HepG2 (cell line): ENCODE results near the gene RAC3. TPM values are rescaled to one million over a fixed set of nuclear protein-coding genes. Genes with fewer than 3 reads are reported as not detected.

Experiments
- ATAC-seq: fragments of 200-7000 bp; cut with Tn5 transposase; 3 replicates; pipeline ENCODE4 v1.9.1; 2020; ENCODE audit warnings: mild to moderate bottlenecking, moderate library complexity
- BruUV-seq: library from RNA; stranded (reverse); fragments of 400-500 nt; replicated peaks from 2 replicates; lab custom pipeline; 2021; lab: Mats Ljungman, UMichigan
- CTCF ChIA-PET: fragments of 300-600 bp; formaldehyde crosslinking; extraction: SDS; loops from one replicate; lab custom pipeline; 2021; ENCODE audit warnings: low total read pairs, inconsistent platforms, low intra/inter-chr PET ratio; lab: Yijun Ruan, JAX
- POLR2A ChIA-PET: fragments of 350-600 bp; sonication (Branson Sonifier 250); formaldehyde crosslinking; loops from one replicate; lab custom pipeline; 2020; ENCODE audit warnings: antibody characterized with exemption, inconsistent platforms; lab: Yijun Ruan, JAX
- DNase-seq: peaks from one replicate; pipeline ENCODE4 v3.0.0-alpha.2; 2015; ENCODE audit warnings: low spot score
- FAIRE-seq: peaks from 3 replicates; lab custom pipeline; 2011; peaks lifted over from hg19 to GRCh38; lab: Jason Lieb, UNC
- H2AFZ ChIP-seq: one replicate; pipeline ENCODE4 v1.6.1; 2011; ENCODE audit warnings: low read length, inconsistent platforms
- H3K27ac ChIP-seq: fragments of 300-600 bp; 3 replicates; pipeline ENCODE4 v1.8.0; 2011; ENCODE audit warnings: mixed run types, mild to moderate bottlenecking, mixed read lengths, low read length, inconsistent platforms; ENCODE audit not compliant: insufficient read depth; ENCODE audit errors: extremely low read length
- H3K27me3 ChIP-seq, 2 experiments: fragments of 200-600 bp in 1 of 2; 2 replicates in 1 of 2; 3 replicates in 1 of 2; pipeline versions ENCODE4 v1.6.0 to v1.8.0; 2011; ENCODE audit warnings: low read length in 2 of 2, mild to moderate bottlenecking in 2 of 2, moderate library complexity in 2 of 2, inconsistent platforms in 1 of 2; ENCODE audit not compliant: insufficient read depth in 2 of 2, control insufficient read depth in 1 of 2
- H3K36me3 ChIP-seq, 2 experiments: fragments of 200-600 bp in 1 of 2; replicated peaks in 1 of 2; 2 replicates in 1 of 2; 3 replicates in 1 of 2; pipeline versions ENCODE4 v1.5.1 to v1.8.0; 2011; ENCODE audit warnings: low read length in 2 of 2, inconsistent platforms in 1 of 2; ENCODE audit not compliant: insufficient read depth in 2 of 2, control insufficient read depth in 1 of 2
- H3K4me1 ChIP-seq: 2 replicates; pipeline ENCODE4 v1.5.1; 2012; ENCODE audit warnings: low read length, inconsistent platforms; ENCODE audit not compliant: insufficient read depth
- H3K4me2 ChIP-seq: 2 replicates; pipeline ENCODE4 v1.6.0; 2011; ENCODE audit warnings: low read depth, low read length, inconsistent platforms
- H3K4me3 ChIP-seq, 3 experiments: fragments of 200-600 bp in 1 of 3; sonication (generic), shearing (Covaris generic) in 1 of 3; replicated peaks in 1 of 3; 2 replicates each; pipeline ENCODE4 v1.5.1; 2011 to 2016; ENCODE audit warnings: low read length in 3 of 3, inconsistent platforms in 2 of 3, low read depth in 2 of 3, mild to moderate bottlenecking in 2 of 3, control low read depth in 1 of 3, mixed read lengths in 1 of 3; ENCODE audit not compliant: insufficient read depth in 1 of 3
- H3K79me2 ChIP-seq: one replicate; pipeline ENCODE4 v1.6.1; 2011; ENCODE audit warnings: low read length, inconsistent platforms; ENCODE audit not compliant: insufficient read depth
- H3K9ac ChIP-seq: 2 replicates; pipeline ENCODE4 v1.6.0; 2011; ENCODE audit warnings: mild to moderate bottlenecking, low read depth, low read length, inconsistent platforms; ENCODE audit not compliant: insufficient read depth
- H3K9me3 ChIP-seq: 2 replicates; pipeline ENCODE4 v1.5.1; 2012; ENCODE audit warnings: mild to moderate bottlenecking, low read length
- H4K20me1 ChIP-seq: 2 replicates; pipeline ENCODE4 v1.6.0; 2011; ENCODE audit warnings: inconsistent platforms, mild to moderate bottlenecking, low read length, moderate library complexity; ENCODE audit not compliant: insufficient read depth
- HIVEP1 ChIP-seq: sonication (generic); formaldehyde crosslinking; IDR thresholded peaks from 2 replicates; pipeline ENCODE4 v1.4.0; 2020; ENCODE audit warnings: mild to moderate bottlenecking, missing genetic modification reagents
- HNRNPLL ChIP-seq: fragments of 200-400 bp; formaldehyde crosslinking; IDR thresholded peaks from 2 replicates; pipeline ENCODE4 v1.6.1; 2017; ENCODE audit warnings: mild to moderate bottlenecking, low read depth, low read length; ENCODE audit not compliant: poor library complexity, severe bottlenecking
- NFKB2 ChIP-seq: sonication (generic); formaldehyde crosslinking; IDR thresholded peaks from 2 replicates; pipeline ENCODE4 v1.4.0; 2020; ENCODE audit warnings: missing genetic modification reagents, borderline replicate concordance
- POLR2AphosphoS2 ChIP-seq: IDR thresholded peaks from 2 replicates; pipeline ENCODE4 v1.6.1; 2011; ENCODE audit warnings: low read depth, low read length, improper control_type of control experiment
- POLR2G ChIP-seq: fragments of 200-400 bp; formaldehyde crosslinking; IDR thresholded peaks from 2 replicates; pipeline ENCODE4 v1.6.1; 2018; ENCODE audit warnings: mild to moderate bottlenecking, low read depth, low read length, moderate library complexity
- RAD21 ChIP-seq: fragments of 450-650 bp; formaldehyde crosslinking; IDR thresholded peaks from 2 replicates; pipeline ENCODE4 v1.5.0; 2020; ENCODE audit warnings: mild to moderate bottlenecking
- SIN3A ChIP-seq: IDR thresholded peaks from 2 replicates; pipeline ENCODE4 v1.6.1; 2011; ENCODE audit warnings: low read depth, mild to moderate bottlenecking, control low read depth, low read length, borderline replicate concordance
- SP140L ChIP-seq: sonication (generic); formaldehyde crosslinking; IDR thresholded peaks from 2 replicates; pipeline ENCODE4 v1.4.0; 2020; ENCODE audit warnings: missing genetic modification reagents, borderline replicate concordance
- SRY ChIP-seq: sonication (generic); formaldehyde crosslinking; IDR thresholded peaks from 2 replicates; pipeline ENCODE4 v1.8.0; 2022; ENCODE audit warnings: mild to moderate bottlenecking, missing genetic modification reagents
- YEATS2 ChIP-seq: sonication (generic); formaldehyde crosslinking; IDR thresholded peaks from 2 replicates; pipeline ENCODE4 v1.4.0; 2020; ENCODE audit warnings: missing genetic modification reagents, borderline replicate concordance
- ZNF224 ChIP-seq: sonication (generic); formaldehyde crosslinking; IDR thresholded peaks from 2 replicates; pipeline ENCODE4 v1.5.0; 2020; ENCODE audit warnings: mild to moderate bottlenecking, missing genetic modification reagents
- ZNF335 ChIP-seq: sonication (generic); formaldehyde crosslinking; IDR thresholded peaks from 2 replicates; pipeline ENCODE4 v1.4.0; 2020; ENCODE audit warnings: missing genetic modification reagents
- ZNF547 ChIP-seq: sonication (generic); formaldehyde crosslinking; IDR thresholded peaks from 2 replicates; pipeline ENCODE4 v1.5.1; 2020; ENCODE audit warnings: mild to moderate bottlenecking, missing genetic modification reagents
- ZNF670 ChIP-seq: sonication (generic); formaldehyde crosslinking; IDR thresholded peaks from 2 replicates; pipeline ENCODE4 v1.8.0; 2022; ENCODE audit warnings: mild to moderate bottlenecking, missing genetic modification reagents, borderline replicate concordance
- ZNF878 ChIP-seq: sonication (generic); formaldehyde crosslinking; IDR thresholded peaks from 2 replicates; pipeline ENCODE4 v1.8.1; 2023; ENCODE audit warnings: mild to moderate bottlenecking, missing genetic modification reagents, moderate library complexity
- WGBS: methylation state at CpG from one replicate; pipeline ENCODE4 v1.1.6; 2017; ENCODE audit warnings: low lambda C conversion rate; 5-methylcytosine and 5-hydroxymethylcytosine counted together
- in situ Hi-C: cut with HindIII; loops from 2 replicates; pipeline ENCODE4 v1.10.0; 2017; ENCODE audit warnings: low pct_unique_long_range_greater_than_20kb; ENCODE audit not compliant: extremely low pct_ligation_motif_present
- intact Hi-C: fragments of 100-400 bp; cut with micrococcal nuclease; formaldehyde crosslinking; loops from one replicate; pipeline ENCODE4 v1.10.0; 2022; ENCODE audit not compliant: unreplicated experiment
- polyA plus RNA-seq, 8 experiments: library from polyadenylated mRNA; depleted of rRNA in 3 of 8; stranded (reverse) in 7 of 8; unstranded in 1 of 8; fragments of >200 nt; fragmentation: Illumina TruSeq in 4 of 8; extraction: Trizol in 4 of 8; gene quantifications; 2 replicates each; pipeline versions ENCODE4 v1.2.1 to v1.2.3, GENCODE V29; 2011 to 2016; ENCODE audit warnings: low read depth in 4 of 8, missing spikeins in 1 of 8, mixed read lengths in 1 of 8; ENCODE audit not compliant: insufficient read depth in 1 of 8
- total RNA-seq, 5 experiments: library from RNA; depleted of rRNA; stranded (reverse); fragments of >200 nt; fragmentation: Illumina TruSeq; extraction: Trizol; gene quantifications; 2 replicates each; pipeline ENCODE4 v1.2.3, GENCODE V29; 2016; ENCODE audit warnings: low read depth in 1 of 5
- TF ChIP-seq, protein P1 (sequence below): sonication (generic); formaldehyde crosslinking; IDR thresholded peaks from 2 replicates; pipeline ENCODE4 v1.4.0; 2020; ENCODE audit warnings: missing genetic modification reagents, borderline replicate concordance
- TF ChIP-seq, protein P2 (sequence below): IDR thresholded peaks from 2 replicates; pipeline ENCODE4 v1.6.1; 2016; ENCODE audit warnings: mild to moderate bottlenecking
- TF ChIP-seq, protein P3 (sequence below): sonication (generic); formaldehyde crosslinking; IDR thresholded peaks from 2 replicates; pipeline ENCODE4 v1.9.0; 2021; ENCODE audit warnings: missing genetic modification reagents, borderline replicate concordance

RAC3 gene
- total and polyA plus RNA-seq, 2 of the 13 experiments (the other 11 are each of a cell fraction or from before 2014, with no cell fraction given) = 10.5 to 21.3 TPM

DNA sequence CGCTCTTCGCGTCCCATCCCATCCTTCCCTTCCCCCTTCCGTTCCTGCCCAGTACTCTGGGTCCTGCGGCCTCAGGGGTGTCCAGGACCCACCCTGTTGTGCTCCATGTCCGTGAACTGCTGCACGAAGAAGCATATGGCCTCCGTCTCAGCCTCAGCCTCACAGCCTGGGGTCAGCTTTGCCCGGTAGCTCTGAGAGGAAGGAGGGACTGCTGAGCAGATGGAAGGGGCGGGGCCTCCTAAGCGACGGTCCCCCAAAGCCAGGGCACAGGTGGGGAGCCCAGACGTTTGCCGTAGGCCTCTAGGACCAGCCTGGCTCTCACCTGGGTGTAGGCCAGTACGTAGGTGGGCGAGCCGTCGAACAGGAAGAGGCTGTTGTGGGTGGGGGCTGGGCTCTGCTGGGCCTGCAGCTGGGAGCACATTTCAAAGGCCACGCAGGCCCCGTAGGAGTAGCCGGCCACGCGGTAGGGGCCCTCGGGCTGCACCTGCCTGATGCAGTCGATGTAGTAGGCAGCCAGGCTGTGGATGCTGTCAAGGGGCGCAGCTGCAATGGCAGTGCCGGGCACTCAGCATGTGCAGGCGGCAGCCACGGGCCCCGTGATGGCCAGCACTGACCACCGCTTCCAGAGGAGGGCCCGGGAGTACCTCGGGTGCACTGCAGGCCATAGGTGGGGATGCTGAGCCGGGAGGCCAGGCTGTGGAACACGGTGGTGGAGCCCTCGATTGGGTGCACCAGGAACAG lies 48.7 kb downstream of the RAC3 start:
- in situ Hi-C loops = no loop called here
- H3K9ac ChIP-seq = no peak overlapping the region
- H3K79me2 ChIP-seq = no peaks in the 10 kb centered on the region
- H3K9me3 ChIP-seq = no peaks in the 10 kb centered on the region
- DNase-seq (no peak), ATAC-seq (no peak), FAIRE-seq (no peak)
- 98% methylated on average over 36 of the region's 36 CpGs for WGBS
- CTCF ChIA-PET = no interaction called here
- peaks cover 11% of the 10 kb centered on the region for H3K4me1 ChIP-seq
- no TSS peak for BruUV-seq
- H2AFZ ChIP-seq = no peak overlapping the region
- H3K27me3 ChIP-seq = no peaks in the 10 kb centered on the region
- intact Hi-C loops = no loop called here
- H3K27ac ChIP-seq = no peak overlapping the region
- no peak overlapping the region for H3K4me3 ChIP-seq
- peaks cover 55 to 67% of the 10 kb centered on the region in 2 experiments for H3K36me3 ChIP-seq
- peaks cover 48% of the 10 kb centered on the region for H4K20me1 ChIP-seq
- POLR2A ChIA-PET = interaction anchor here (1.2 kb wide), 1 partner anchor 17 kb away, joined by 3 read pairs; no protein-coding TSS in a partner anchor
- no peak overlapping the region for H3K4me2 ChIP-seq
- TF ChIP-seq, protein P1, sequence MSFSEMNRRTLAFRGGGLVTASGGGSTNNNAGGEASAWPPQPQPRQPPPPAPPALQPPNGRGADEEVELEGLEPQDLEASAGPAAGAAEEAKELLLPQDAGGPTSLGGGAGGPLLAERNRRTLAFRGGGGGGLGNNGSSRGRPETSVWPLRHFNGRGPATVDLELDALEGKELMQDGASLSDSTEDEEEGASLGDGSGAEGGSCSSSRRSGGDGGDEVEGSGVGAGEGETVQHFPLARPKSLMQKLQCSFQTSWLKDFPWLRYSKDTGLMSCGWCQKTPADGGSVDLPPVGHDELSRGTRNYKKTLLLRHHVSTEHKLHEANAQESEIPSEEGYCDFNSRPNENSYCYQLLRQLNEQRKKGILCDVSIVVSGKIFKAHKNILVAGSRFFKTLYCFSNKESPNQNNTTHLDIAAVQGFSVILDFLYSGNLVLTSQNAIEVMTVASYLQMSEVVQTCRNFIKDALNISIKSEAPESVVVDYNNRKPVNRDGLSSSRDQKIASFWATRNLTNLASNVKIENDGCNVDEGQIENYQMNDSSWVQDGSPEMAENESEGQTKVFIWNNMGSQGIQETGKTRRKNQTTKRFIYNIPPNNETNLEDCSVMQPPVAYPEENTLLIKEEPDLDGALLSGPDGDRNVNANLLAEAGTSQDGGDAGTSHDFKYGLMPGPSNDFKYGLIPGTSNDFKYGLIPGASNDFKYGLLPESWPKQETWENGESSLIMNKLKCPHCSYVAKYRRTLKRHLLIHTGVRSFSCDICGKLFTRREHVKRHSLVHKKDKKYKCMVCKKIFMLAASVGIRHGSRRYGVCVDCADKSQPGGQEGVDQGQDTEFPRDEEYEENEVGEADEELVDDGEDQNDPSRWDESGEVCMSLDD (CRISPR knock-in tag) = no peak
- TF ChIP-seq YEATS2 (CRISPR knock-in tag) (no peak), POLR2G (peak; percentile 41; the same call in 1 of the 2 replicates), ZNF224 (CRISPR knock-in tag) (no peak), RAD21 (CRISPR knock-in tag) (no peak), ZNF547 (CRISPR knock-in tag) (no peak), ZNF670 (no peak), SP140L (CRISPR knock-in tag) (no peak), NFKB2 (CRISPR knock-in tag) (no peak), HNRNPLL (peak; percentile 8), SRY (CRISPR knock-in tag) (no peak), ZNF335 (no peak), POLR2AphosphoS2 (0 out of 2 replicates have a peak, but pooled peaks have one; percentile 43), ZNF878 (no peak), HIVEP1 (CRISPR knock-in tag) (no peak), SIN3A (no peak)
- TF ChIP-seq, protein P2, sequence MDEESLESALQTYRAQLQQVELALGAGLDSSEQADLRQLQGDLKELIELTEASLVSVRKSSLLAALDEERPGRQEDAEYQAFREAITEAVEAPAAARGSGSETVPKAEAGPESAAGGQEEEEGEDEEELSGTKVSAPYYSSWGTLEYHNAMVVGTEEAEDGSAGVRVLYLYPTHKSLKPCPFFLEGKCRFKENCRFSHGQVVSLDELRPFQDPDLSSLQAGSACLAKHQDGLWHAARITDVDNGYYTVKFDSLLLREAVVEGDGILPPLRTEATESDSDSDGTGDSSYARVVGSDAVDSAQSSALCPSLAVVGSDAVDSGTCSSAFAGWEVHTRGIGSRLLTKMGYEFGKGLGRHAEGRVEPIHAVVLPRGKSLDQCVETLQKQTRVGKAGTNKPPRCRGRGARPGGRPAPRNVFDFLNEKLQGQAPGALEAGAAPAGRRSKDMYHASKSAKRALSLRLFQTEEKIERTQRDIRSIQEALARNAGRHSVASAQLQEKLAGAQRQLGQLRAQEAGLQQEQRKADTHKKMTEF (CRISPR knock-in tag) = no peak
- TF ChIP-seq, protein P3, sequence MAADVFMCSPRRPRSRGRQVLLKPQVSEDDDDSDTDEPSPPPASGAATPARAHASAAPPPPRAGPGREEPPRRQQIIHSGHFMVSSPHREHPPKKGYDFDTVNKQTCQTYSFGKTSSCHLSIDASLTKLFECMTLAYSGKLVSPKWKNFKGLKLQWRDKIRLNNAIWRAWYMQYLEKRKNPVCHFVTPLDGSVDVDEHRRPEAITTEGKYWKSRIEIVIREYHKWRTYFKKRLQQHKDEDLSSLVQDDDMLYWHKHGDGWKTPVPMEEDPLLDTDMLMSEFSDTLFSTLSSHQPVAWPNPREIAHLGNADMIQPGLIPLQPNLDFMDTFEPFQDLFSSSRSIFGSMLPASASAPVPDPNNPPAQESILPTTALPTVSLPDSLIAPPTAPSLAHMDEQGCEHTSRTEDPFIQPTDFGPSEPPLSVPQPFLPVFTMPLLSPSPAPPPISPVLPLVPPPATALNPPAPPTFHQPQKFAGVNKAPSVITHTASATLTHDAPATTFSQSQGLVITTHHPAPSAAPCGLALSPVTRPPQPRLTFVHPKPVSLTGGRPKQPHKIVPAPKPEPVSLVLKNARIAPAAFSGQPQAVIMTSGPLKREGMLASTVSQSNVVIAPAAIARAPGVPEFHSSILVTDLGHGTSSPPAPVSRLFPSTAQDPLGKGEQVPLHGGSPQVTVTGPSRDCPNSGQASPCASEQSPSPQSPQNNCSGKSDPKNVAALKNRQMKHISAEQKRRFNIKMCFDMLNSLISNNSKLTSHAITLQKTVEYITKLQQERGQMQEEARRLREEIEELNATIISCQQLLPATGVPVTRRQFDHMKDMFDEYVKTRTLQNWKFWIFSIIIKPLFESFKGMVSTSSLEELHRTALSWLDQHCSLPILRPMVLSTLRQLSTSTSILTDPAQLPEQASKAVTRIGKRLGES = no peak
